A673 (cell line): ENCODE data around the gene TNFSF4.

Experiments
- EZH2 ChIP-seq: fragments of 200-600 bp; sonication (generic); IDR thresholded peaks from 2 replicates; pipeline ENCODE4 v1.6.1; 2017; ENCODE audit warnings: borderline replicate concordance, low read depth, mild to moderate bottlenecking, mixed read lengths, antibody characterized with exemption, low read length; ENCODE audit not compliant: poor library complexity, severe bottlenecking
- TF ChIP-seq, protein P1 (sequence below): fragments of 300-800, 200-600 bp; sonication (generic); conservative IDR thresholded peaks from 2 replicates; pipeline ENCODE4 v1.5.1; 2017; ENCODE audit warnings: low read depth, mild to moderate bottlenecking, antibody characterized with exemption, low read length, moderate library complexity, mixed read lengths

DNA sequence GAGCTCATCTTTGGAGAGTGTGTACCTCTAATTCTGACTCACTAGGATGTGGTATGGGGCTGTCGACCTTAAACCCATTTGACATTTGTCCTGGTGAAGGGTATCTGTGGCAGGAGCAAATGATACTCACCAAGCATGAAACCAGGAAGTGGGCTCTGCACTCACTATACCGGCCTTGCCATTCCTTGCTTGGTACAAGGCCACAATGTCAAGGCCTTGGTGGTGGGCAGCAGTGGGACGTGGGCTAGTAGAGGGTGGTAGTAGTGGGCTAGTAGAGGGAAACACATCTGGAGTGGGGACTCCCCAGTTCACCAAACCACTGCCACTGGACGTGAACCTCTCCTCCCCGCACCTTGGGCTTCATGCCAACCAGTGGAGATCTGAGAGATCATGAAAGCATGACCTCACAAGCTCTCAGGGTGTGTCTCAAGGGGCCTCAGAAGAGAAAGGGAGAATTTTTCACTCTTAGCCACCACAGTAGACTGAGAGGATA lies 11.5 kb downstream of the TNFSF4 start:
- TF ChIP-seq, protein P1, sequence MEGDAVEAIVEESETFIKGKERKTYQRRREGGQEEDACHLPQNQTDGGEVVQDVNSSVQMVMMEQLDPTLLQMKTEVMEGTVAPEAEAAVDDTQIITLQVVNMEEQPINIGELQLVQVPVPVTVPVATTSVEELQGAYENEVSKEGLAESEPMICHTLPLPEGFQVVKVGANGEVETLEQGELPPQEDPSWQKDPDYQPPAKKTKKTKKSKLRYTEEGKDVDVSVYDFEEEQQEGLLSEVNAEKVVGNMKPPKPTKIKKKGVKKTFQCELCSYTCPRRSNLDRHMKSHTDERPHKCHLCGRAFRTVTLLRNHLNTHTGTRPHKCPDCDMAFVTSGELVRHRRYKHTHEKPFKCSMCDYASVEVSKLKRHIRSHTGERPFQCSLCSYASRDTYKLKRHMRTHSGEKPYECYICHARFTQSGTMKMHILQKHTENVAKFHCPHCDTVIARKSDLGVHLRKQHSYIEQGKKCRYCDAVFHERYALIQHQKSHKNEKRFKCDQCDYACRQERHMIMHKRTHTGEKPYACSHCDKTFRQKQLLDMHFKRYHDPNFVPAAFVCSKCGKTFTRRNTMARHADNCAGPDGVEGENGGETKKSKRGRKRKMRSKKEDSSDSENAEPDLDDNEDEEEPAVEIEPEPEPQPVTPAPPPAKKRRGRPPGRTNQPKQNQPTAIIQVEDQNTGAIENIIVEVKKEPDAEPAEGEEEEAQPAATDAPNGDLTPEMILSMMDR = no peak
- TF ChIP-seq EZH2 = no peak
